HCT116 (cell line): ENCODE data around the gene ALK. TPM values are rescaled to one million over a fixed set of nuclear protein-coding genes. Genes with fewer than 3 reads are reported as not detected.
"Not testable (repeated sequence)": the region's sequence is repeated elsewhere in the genome, so short reads cannot be mapped to it uniquely, and the experiment has no call there.

ENCODE experiments used
- ATAC-seq: fragments of 200-7000 bp; cut with Tn5 transposase; 2 replicates; pipeline ENCODE4 v1.9.1; 2020; ENCODE audit warnings: mild to moderate bottlenecking, moderate library complexity
- BruUV-seq: library from RNA; stranded (reverse); fragments of 400-500 nt; replicated peaks from 2 replicates; lab custom pipeline; 2021; lab: Mats Ljungman, UMichigan
- CTCF ChIA-PET: fragments of 300-600 bp; sonication (Branson Sonifier 250); formaldehyde crosslinking; loops from one replicate; lab custom pipeline; 2021; ENCODE audit warnings: antibody characterized with exemption; lab: Charles Lee
- POLR2A ChIA-PET: fragments of 300-600, 350-600 bp; sonication (Branson Sonifier 250); formaldehyde crosslinking; loops from one replicate; lab custom pipeline; 2021; ENCODE audit warnings: antibody characterized with exemption; lab: Charles Lee
- RAD21 ChIA-PET, 2 experiments: fragments of 300-600 bp; sonication (Branson Sonifier 250); formaldehyde crosslinking; loops; one replicate each; lab custom pipeline; 2023; ENCODE audit warnings: low total read pairs in 2 of 2; ENCODE audit not compliant: uncharacterized antibody in 2 of 2, unreplicated experiment in 2 of 2, low non-redundant PET in 1 of 2; lab: Charles Lee
- DNase-seq: peaks from one replicate; pipeline ENCODE4 v3.0.0-alpha.2; 2010; ENCODE audit warnings: low read depth, low spot score
- H2AFZ ChIP-seq: fragments of 200-600 bp; shearing (Covaris generic), sonication (generic); 2 replicates; pipeline ENCODE4 v1.6.1; 2017; ENCODE audit warnings: low read depth, mixed run types, mixed read lengths, antibody characterized with exemption, low read length; ENCODE audit not compliant: poor library complexity, severe bottlenecking
- H3K27ac ChIP-seq: 2 replicates; pipeline ENCODE4 v1.5.1; 2012; ENCODE audit warnings: low read depth, low read length
- H3K27me3 ChIP-seq: fragments of 200-600 bp; sonication (generic); 2 replicates; pipeline ENCODE4 v1.6.1; 2016; ENCODE audit warnings: mixed run types, low read length, mixed read lengths; ENCODE audit not compliant: insufficient read depth
- H3K36me3 ChIP-seq, 2 experiments: fragments of 200-500 bp in 1 of 2; fragments of 200-600 bp in 1 of 2; sonication (Bioruptor generic) in 1 of 2; sonication (generic) in 1 of 2; 2 replicates each; pipeline versions ENCODE4 v1.5.1 to v1.6.1; 2014 to 2016; ENCODE audit warnings: low read length in 2 of 2, inconsistent platforms in 1 of 2, mixed read lengths in 1 of 2, mixed run types in 1 of 2; ENCODE audit not compliant: insufficient read depth in 2 of 2, control insufficient read depth in 1 of 2
- H3K4me1 ChIP-seq, 2 experiments: fragments of 200-600 bp in 1 of 2; sonication (generic) in 1 of 2; 2 replicates each; pipeline versions ENCODE4 v1.5.1 to v1.6.1; 2012 to 2017; ENCODE audit warnings: low read length in 2 of 2, inconsistent platforms in 1 of 2, mild to moderate bottlenecking in 1 of 2, mixed read lengths in 1 of 2, mixed run types in 1 of 2, moderate library complexity in 1 of 2; ENCODE audit not compliant: insufficient read depth in 2 of 2, control insufficient read depth in 1 of 2
- H3K4me2 ChIP-seq: fragments of 200-600 bp; sonication (generic); 2 replicates; pipeline ENCODE4 v1.6.1; 2017; ENCODE audit warnings: mixed run types, low read length, mixed read lengths
- H3K4me3 ChIP-seq, 2 experiments: fragments of 200-600 bp in 1 of 2; sonication (generic) in 1 of 2; replicated peaks in 1 of 2; 2 replicates each; pipeline ENCODE4 v1.5.1; 2011 to 2016; ENCODE audit warnings: low read length in 2 of 2, control low read depth in 1 of 2, low read depth in 1 of 2, mild to moderate bottlenecking in 1 of 2, mixed read lengths in 1 of 2, mixed run types in 1 of 2
- H3K79me2 ChIP-seq: fragments of 200-600 bp; sonication (generic); 2 replicates; pipeline ENCODE4 v1.6.1; 2017; ENCODE audit warnings: mild to moderate bottlenecking, mixed run types, low read length, moderate library complexity, mixed read lengths; ENCODE audit not compliant: insufficient read depth
- H3K9ac ChIP-seq: fragments of 200-600 bp; sonication (generic); 2 replicates; pipeline ENCODE4 v1.6.1; 2016; ENCODE audit warnings: low read length, mixed read lengths
- H3K9me2 ChIP-seq: fragments of 200-600 bp; sonication (generic), shearing (Covaris generic); 2 replicates; pipeline ENCODE4 v1.6.1; 2017; ENCODE audit warnings: mixed run types, mild to moderate bottlenecking, moderate library complexity; ENCODE audit not compliant: insufficient read depth
- H3K9me3 ChIP-seq, 2 experiments: fragments of 200-500 bp in 1 of 2; fragments of 200-600 bp in 1 of 2; sonication (Bioruptor generic) in 1 of 2; sonication (generic) in 1 of 2; 2 replicates each; pipeline ENCODE4 v1.6.1; 2014 to 2017; ENCODE audit warnings: low read length in 2 of 2, mixed read lengths in 2 of 2, inconsistent platforms in 1 of 2, low read depth in 1 of 2, mild to moderate bottlenecking in 1 of 2, mixed run types in 1 of 2, moderate library complexity in 1 of 2; ENCODE audit not compliant: control insufficient read depth in 1 of 2, insufficient read depth in 1 of 2
- H4K20me1 ChIP-seq: fragments of 200-600 bp; sonication (generic), shearing (Covaris generic); 2 replicates; pipeline ENCODE4 v1.6.1; 2017; ENCODE audit warnings: mixed run types, mild to moderate bottlenecking, moderate library complexity; ENCODE audit not compliant: insufficient read depth
- ATF3 ChIP-seq: IDR thresholded peaks from 2 replicates; pipeline ENCODE4 v1.6.1; 2012
- CBX3 ChIP-seq: IDR thresholded peaks from 2 replicates; pipeline ENCODE4 v1.6.1; 2012; ENCODE audit warnings: low read depth
- CEBPB ChIP-seq: IDR thresholded peaks from 2 replicates; pipeline ENCODE4 v1.6.1; 2012; ENCODE audit warnings: low read depth
- EGR1 ChIP-seq: IDR thresholded peaks from 2 replicates; pipeline ENCODE4 v1.6.1; 2012; ENCODE audit warnings: low read depth
- ELF1 ChIP-seq: IDR thresholded peaks from 2 replicates; pipeline ENCODE4 v1.6.1; 2012; ENCODE audit warnings: low read depth, borderline replicate concordance
- EZH2 ChIP-seq: fragments of 200-600 bp; sonication (generic); IDR thresholded peaks from 2 replicates; pipeline ENCODE4 v1.6.1; 2017; ENCODE audit warnings: antibody characterized with exemption, mixed run types
- JUND ChIP-seq: IDR thresholded peaks from 2 replicates; pipeline ENCODE4 v1.6.1; 2012
- POLR2A ChIP-seq: IDR thresholded peaks from 2 replicates; pipeline ENCODE4 v1.7.0; 2011; ENCODE audit warnings: borderline replicate concordance; ENCODE audit not compliant: insufficient read depth, insufficient read length; ENCODE audit errors: extremely low read depth
- REST ChIP-seq: IDR thresholded peaks from 2 replicates; pipeline ENCODE4 v1.6.1; 2012; ENCODE audit warnings: low read depth
- SRF ChIP-seq: IDR thresholded peaks from 2 replicates; pipeline ENCODE4 v1.6.1; 2012; ENCODE audit warnings: low read depth
- YY1 ChIP-seq: IDR thresholded peaks from 2 replicates; pipeline ENCODE4 v1.6.1; 2011; ENCODE audit warnings: low read length, low read depth, moderate library complexity, mild to moderate bottlenecking; ENCODE audit not compliant: insufficient replicate concordance; ENCODE audit errors: extremely low read depth
- ZBTB33 ChIP-seq: IDR thresholded peaks from 2 replicates; pipeline ENCODE4 v1.6.1; 2011; ENCODE audit warnings: mild to moderate bottlenecking, low read length, moderate library complexity; ENCODE audit not compliant: insufficient replicate concordance; ENCODE audit errors: extremely low read depth
- ZNF274 ChIP-seq: fragments of 200-500 bp; sonication (Bioruptor generic); IDR thresholded peaks from 2 replicates; pipeline ENCODE4 v1.6.1; 2014; ENCODE audit warnings: mild to moderate bottlenecking, low read depth, low read length, inconsistent platforms
- intact Hi-C: fragments of 100-400 bp; cut with micrococcal nuclease; formaldehyde crosslinking; loops from 2 replicates; pipeline ENCODE4 v1.10.0; 2022
- total RNA-seq: library from RNA; stranded (reverse); gene quantifications from one replicate; pipeline ENCODE4 v1.2.1, GENCODE V29; 2021; ENCODE audit not compliant: unreplicated experiment

Gene ALK
- total RNA-seq, 1 experiment from 2014 or later = not detected

GRCh38 chr2:29751390-29751789 lies 170.0 kb downstream of the ALK start (continued):
- TF ChIP-seq YY1 (no peak), JUND (no peak), EGR1 (no peak), ATF3 (no peak), ZNF274 (no peak), CEBPB (no peak), POLR2A (no peak)

- H3K9me3 ChIP-seq, H3K27ac ChIP-seq, H3K4me2 ChIP-seq, H3K79me2 ChIP-seq, H3K36me3 ChIP-seq, BruUV-seq, intact Hi-C loops, H3K4me3 ChIP-seq, DNase-seq, H3K9ac ChIP-seq, H3K9me2 ChIP-seq, H2AFZ ChIP-seq, H4K20me1 ChIP-seq, RAD21 ChIA-PET, POLR2A ChIA-PET, ATAC-seq, CTCF ChIA-PET: not testable (repeated sequence)
- H3K27me3 ChIP-seq = peaks cover 52% of the 10 kb centered on the region
- peaks cover 21 to 39% of the 10 kb centered on the region in 2 experiments for H3K4me1 ChIP-seq
Measured at GRCh38 chr2:29750463-29750862, 170.9 kb downstream of the ALK start.

GRCh38 chr2:29749843-29750242 lies 171.5 kb downstream of the ALK start:
- TF ChIP-seq REST (no peak), CBX3 (no peak), ZBTB33 (no peak), SRF (no peak), ELF1 (no peak), EZH2 (no peak), YY1 (no peak)
- Histone ChIP-seq H3K79me2 (no peaks in the 10 kb centered on the region), H2AFZ (no peak overlapping the region), H3K4me3 (no peak overlapping the region), H3K36me3 (no peaks in the 10 kb centered on the region), H3K27ac (no peak overlapping the region), H3K4me2 (peak overlapping the region; percentile 59), H3K4me1 (peaks cover 21 to 39% of the 10 kb centered on the region in 2 experiments), H3K9me3 (no peaks in the 10 kb centered on the region), H3K9me2 (no peaks in the 10 kb centered on the region), H4K20me1 (no peaks in the 10 kb centered on the region), H3K9ac (no peak overlapping the region), H3K27me3 (peaks cover 57% of the 10 kb centered on the region)
- intact Hi-C loops = no loop called here
- POLR2A ChIA-PET = no interaction called here
- CTCF ChIA-PET = no interaction called here
- BruUV-seq = no TSS peak
- ATAC-seq = no peak
- RAD21 ChIA-PET = no interaction called here
- no peak for DNase-seq
